COR-L47 (cell line): ENCODE results near the gene ACAD10.

Source experiments
- DNase-seq: peaks from one replicate; lab custom pipeline; 2025; lab: John Stamatoyannopoulos, UW

The ACAD10 gene

DNA sequence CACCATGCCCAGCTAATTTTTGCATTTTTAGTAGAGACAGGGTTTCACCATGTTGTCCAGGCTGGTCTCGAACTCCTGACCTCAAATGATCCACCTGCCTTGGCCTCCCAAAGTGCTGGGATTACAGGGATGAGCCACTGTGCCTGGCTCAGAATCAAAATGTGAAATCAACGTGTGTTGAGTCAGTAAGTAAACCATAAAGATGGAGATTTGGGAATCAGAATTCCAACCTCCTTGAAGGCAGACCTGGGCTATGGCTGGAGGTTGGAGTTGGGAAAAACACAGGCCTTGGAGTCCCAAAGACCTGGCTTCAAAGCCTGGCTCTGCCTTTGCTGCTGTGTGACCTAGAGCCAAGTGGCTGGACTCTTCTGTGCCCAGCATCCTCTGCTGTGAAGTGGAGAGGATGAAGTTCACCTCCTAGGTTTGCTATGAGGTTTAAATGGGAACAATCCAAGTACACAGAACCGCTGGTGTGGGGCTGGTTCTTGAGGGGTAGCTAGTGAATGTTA, 91.0 kb downstream of the ACAD10 start:
- DNase-seq: no peak

DNA sequence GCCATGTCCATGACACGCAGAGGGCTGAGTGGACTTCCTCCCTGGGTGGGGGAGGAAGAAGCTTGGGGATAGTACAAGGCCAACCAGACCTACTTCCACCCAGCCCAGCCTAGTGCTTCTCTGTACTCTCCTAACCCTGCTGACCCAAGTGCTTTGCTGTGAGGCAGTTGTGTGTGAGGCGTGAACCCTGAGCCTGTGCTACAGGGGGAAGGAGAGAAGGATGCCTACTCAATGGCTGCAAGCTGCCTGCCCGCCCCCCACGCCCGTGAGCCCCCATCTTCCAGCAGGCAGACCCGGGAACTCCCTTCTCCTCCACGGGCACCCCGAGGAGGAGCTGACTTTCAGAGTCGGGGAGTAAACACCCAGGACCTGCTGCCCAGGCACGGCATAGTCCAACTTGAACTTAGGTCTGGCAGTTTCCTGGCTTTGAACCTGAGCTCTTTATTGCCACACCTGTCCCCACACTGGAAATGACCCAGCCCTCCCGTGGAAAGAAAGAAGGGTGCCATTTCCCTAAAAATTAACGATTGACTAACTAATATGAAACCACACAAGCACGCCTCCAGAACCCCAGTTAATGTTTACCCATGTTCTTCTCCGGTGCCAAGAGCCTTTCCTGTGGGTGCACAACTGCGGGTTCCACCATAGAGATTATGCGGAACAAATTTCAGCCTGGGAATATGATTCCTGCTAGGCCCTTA, 91.6 kb downstream of the ACAD10 start:
- no peak for DNase-seq

DNA sequence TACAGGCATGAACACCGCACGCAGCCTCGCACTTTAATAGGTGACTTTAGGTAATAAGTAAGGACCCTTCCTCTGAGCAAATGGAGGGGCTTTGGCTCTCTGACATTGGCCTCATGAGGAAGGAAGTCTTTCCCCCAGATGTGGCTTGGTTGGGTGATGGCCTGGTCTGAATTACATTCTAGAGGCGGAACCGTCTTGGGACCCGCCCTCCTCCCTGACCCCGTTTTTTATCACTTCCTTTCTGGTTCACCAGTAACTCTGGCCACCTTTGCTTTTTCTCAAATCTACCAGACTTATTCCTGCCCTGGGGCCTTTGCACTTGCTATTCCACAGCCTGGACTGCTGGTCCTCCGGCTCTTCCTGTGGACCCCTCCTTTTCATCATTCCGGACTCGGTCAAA, 94.3 kb downstream of the ACAD10 start:
- no peak for DNase-seq

DNA sequence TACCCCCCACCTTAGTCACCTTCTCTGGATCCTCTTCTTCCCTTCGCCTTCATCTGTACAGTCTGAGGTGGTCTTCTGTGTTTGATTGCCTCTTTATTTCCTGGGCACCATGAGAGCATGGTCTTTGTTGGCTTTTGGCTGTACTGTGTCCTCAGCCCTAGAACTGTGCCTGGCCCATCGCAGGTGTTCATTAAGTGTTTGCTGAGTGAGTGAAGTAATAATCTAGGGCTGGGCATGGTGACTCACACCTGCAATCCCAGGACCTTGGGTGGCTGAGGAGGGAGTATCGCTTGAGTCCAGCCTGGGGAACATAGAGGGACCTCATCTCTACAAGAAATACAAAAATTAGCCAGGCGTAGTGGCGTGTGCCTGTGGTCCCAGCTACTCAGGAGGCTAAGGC, 94.8 kb downstream of the ACAD10 start:
- DNase-seq: no peak

DNA sequence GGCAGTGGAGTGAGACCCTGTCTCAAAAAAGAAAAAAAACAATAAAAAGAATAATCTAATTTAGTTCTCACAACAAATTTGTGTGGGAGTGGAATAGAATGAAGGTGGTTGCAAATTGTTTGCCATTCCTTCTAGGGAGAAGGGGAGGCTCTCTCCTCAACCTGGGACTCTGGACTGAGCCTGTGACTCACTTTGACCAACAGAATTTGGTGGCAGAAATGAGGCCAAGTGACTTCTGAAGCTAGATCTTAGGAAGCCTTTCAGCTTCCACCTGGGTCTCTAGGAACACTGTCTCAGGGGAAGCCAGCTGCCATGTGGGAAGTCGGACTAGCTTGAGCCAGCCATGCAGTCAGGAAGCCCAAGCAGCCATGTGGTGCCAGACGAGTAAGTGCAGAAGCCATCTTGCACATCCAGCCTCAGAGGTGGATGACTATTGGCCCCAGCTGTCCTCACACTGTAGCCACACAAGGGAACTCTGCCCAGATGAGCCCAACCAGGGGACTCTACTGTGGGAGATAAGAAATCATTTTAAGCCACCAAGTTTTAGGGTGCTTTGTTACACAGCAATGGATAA, 95.3 kb downstream of the ACAD10 start:
- DNase-seq: no peak

DNA sequence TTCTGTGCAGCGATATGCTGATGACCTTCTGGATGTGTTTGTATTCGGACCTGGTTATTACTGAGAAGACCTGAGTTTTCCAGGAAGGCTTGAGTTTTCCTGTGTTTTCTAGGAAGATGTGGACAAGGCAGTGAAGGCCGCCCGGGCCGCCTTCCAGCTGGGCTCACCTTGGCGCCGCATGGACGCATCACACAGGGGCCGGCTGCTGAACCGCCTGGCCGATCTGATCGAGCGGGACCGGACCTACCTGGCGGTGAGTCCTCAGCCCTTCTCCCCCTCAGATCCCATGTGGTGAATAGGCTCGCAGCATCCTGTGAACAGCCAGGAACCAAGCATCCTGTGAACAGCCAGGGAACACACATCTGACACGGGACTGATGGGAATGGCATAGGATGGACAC, 97.2 kb downstream of the ACAD10 start:
- no peak for DNase-seq

DNA sequence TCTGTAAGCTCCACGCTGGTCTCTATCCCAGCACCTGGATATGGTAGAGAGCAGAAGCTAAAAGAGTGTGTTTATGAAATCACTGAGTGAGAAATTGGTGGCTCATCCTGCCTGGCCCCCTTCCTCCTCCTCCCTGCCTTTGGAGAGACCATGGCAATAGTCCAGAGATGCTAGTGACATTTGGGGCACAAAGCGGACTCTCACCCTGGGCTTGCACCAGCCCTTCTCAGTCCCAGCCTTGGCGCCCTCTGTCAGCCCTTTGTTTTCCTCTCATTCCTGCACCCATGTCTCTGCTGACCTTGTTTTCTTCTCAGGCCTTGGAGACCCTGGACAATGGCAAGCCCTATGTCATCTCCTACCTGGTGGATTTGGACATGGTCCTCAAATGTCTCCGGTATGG, 99.1 kb downstream of the ACAD10 start:
- DNase-seq: no peak

DNA sequence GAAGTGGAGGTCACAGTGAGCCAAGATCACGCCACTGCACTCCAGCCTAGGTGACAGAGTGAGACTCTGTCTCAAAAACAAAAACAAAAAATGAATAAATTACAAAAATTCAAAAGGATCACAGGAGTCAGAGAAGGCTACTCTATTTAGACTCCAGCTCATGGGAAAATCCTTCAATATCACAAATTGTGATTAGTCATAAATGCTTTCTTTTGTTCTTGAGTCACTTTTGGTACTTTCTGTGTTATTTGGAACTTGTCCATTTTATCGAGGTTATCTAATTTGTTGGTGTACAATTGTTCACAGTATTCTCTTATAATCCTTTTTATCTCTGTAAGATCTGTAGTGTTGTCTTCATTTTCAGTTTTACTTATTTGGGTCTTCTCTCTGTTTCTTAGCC, 99.8 kb downstream of the ACAD10 start:
- no peak for DNase-seq

DNA sequence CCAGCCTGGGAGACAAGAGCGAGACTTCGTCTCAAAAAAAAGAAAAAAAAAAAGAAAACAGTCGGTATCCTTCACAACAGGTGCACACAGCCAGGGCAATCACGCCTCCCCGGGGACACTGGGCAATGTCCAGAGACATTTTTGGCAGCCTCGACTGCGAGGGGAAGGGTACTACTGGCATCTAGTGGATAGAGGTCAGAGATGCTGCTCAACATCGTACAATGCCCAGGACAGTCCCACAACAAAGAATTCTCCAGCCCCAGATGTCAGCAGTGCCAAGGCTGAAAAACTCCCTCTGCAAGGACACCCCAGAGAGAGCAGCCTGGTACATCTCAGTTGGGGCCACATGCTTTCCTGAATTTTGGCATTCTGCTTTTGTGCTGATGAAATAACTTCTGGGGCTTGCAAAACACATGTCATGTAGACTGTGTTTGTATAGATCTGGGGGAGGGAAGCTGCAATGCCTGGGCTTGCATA, 102.4 kb downstream of the ACAD10 start:
- no peak for DNase-seq

DNA sequence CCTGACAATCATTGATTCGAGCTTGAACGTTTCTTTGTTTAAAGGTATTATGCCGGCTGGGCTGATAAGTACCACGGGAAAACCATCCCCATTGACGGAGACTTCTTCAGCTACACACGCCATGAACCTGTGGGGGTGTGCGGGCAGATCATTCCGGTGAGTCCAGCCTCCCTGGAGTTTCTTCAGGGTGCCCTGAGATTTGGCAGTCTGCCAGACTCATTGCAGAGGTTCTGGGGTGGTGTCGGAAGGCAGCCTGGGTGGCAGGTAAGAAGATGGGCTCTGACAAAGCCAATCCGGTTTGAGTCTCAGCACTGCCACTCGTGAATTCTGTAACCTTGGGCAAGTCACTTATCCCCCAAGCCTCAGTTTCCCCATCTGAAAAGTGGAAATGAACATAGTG, 103.9 kb downstream of the ACAD10 start:
- no peak for DNase-seq

DNA sequence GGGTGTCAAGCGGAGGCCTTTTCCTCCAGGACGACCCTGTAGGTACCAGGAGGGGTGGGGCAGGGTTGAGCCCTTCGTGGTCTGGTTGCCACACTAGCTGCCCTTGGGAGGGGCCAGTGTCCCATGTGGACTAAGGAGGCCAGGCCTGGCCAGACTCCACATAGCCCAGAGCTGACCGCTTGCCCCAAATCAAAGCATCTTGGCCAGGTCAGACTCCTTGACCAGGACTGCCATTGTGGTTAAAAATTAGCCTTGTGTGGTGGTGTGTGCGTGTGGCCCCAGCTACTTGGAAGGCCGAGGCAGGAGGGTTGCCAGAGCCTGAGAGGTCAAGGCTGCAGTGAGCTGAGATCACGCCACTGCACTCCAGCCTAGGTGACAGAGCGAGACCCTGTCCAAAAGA, 105.7 kb downstream of the ACAD10 start:
- no peak for DNase-seq

DNA sequence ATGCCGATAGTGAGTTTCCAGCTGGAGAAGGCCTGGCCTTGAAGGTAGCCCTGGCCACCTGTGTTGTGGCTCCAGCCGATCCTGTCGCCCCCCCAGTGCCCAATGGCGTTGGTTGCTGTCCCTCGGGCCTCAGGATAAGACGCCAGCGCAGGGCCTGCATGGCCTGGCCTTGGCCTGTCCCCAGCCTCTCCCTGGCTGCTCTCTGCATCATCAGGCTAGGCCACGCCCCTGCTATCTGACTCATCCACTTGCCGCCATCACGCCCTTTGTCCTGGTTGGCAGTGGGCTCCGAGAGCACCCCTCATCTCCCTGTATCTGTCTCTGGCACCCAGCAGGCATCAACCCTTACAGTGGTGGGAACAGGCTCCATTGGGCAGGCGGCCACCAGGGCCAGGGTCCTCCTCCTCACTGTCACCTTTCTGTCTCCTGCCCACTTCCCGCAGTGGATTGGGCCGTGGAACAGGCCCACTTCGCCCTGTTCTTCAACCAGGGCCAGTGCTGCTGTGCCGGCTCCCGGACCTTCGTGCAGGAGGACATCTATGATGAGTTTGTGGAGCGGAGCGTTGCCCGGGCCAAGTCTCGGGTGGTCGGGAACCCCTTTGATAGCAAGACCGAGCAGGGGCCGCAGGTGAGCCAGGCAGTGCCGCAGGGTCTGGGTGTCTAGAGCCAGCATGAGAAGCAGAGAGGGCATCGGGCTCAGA, 106.5 kb downstream of the ACAD10 start:
- no peak for DNase-seq

DNA sequence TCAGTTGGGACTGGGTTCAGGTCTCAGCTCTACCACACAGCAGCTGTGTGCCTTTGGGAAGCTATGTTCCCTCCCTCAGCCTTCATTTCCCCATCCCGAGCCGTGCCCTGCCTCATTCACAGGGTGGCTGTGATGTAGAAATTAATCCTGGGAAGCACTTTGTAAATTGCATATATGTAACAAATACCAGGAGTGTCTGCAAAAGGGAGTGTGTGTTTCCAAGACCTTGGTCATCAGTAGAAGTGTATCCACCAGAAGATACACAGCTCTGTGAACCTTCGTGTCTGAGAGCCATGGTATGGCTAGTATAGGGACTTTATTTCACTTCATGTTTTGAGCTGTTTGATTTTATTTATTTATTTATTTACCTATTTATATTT, 107.0 kb downstream of the ACAD10 start:
- DNase-seq: no peak

DNA sequence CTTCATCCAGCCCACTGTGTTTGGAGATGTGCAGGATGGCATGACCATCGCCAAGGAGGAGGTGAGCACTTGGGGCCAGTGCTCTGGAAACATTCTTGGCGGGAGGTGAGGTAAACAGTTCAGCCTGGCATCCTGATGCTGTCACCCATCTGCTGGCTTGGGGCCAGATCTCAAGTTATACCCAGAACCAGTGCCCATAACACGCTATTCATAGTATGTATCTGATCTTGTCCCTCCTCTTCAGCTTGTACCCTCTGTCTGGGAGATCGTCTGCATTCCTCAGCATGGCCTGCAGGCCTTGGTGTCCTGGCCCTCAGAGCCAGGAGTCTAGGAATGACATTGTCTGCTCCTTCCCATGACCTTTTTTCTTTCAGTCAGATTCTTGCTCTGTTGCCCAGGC, 112.3 kb downstream of the ACAD10 start:
- DNase-seq: no peak

DNA sequence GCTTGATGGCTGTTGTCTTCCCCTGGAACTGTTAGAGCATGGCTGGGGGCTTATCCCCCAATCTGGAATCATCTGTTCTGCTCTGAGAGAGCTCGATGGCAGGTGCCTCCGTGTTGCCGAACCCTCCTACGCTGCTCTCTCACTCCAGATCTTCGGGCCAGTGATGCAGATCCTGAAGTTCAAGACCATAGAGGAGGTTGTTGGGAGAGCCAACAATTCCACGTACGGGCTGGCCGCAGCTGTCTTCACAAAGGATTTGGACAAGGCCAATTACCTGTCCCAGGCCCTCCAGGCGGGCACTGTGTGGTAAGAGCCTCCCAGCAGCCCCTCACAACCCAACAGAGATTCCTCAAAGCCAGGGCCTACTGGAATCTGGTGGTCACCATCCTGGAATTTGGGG, 113.9 kb downstream of the ACAD10 start:
- DNase-seq: no peak

DNA sequence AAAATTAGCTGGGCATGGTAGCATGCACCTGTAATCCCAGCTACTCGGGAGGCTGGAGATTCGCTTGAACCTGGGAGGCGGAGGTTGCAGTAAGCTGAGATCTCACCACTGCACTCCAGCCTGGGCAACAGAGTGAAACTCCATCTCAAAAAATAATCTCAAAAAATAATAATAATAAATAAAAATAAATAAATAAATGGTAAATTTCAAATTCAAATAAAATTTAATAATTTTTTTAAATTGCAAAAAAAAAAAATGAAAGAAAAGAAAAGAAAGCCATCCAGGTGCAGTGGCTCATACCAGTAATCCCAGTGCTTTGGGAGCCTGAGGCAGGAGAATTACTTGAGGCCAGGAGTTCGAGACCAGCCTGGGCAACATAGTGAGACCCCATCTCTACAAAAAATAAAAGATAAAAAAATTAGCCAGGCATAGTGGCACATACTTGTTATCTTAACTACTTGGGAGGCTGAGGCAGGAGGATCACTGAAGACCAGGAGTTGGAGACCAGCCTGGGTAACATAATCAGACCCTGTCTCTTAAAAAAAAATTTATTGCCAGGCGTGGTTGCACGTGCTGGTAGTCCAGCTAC, 117.3 kb downstream of the ACAD10 start:
- no peak for DNase-seq

DNA sequence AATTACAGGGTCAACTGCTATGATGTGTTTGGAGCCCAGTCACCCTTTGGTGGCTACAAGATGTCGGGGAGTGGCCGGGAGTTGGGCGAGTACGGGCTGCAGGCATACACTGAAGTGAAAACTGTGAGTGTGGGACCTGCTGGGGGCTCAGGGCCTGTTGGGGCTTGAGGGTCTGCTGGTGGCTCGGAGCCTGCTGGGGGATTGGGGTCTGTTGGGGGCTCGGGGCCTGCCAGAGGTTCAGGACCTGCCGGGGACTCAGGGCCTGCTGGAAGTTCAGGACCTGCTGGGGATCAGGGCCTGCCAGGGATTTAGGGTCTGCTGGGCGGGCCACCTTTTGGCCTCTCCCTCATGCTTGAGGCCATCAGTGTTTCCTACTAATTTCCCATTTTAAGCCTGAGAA, 118.0 kb downstream of the ACAD10 start:
- DNase-seq: no peak

DNA sequence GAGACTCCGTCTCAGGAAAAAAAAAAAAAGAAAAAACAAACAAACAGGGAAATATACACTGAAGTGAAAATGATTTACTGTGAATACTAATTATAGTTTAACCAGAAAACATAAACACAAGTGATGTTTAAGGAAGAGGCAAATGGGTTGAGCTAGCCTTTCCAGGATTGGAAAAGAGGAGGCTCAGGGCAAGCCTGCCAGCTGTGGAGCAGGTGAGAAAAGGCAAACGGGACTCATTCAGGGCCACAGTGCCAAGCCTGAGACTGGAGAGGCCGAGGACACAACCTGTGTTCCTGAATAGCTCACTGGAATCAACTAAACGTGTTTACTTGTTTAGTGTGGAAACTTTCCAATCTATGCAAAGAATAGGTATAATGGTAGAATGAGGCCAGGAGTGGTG, 120.5 kb downstream of the ACAD10 start:
- DNase-seq: no peak
